CD4-positive, CD25-positive, alpha-beta regulatory T cell (primary cell): ENCODE results near the gene EDA. TPM values are rescaled to one million over a fixed set of nuclear protein-coding genes. Genes with fewer than 3 reads are reported as not detected.

ENCODE experiments used
- ATAC-seq, 2 donors: fragments of 150-1000 bp; cut with Tn5 transposase; one replicate each; pipeline ENCODE4 v1.10.0; 2021; ENCODE audit warnings: low read depth in 2 of 2, moderate number of reproducible peaks in 2 of 2, moderate library complexity in 1 of 2
- DNase-seq, 3 donors: peaks; one replicate each; pipeline versions ENCODE4 v3.0.0 to v3.0.0-alpha.2; 2012 to 2022; ENCODE audit warnings: mixed read lengths in 1 of 3
- H3K27ac ChIP-seq: one replicate; pipeline ENCODE4 v1.7.0; 2013; ENCODE audit warnings: mild to moderate bottlenecking, low read length; ENCODE audit not compliant: insufficient read depth, poor library complexity, severe bottlenecking
- H3K27me3 ChIP-seq: one replicate; pipeline ENCODE4 v1.7.0; 2013; ENCODE audit warnings: low read length; ENCODE audit not compliant: control insufficient read depth, insufficient read depth
- H3K36me3 ChIP-seq: one replicate; pipeline ENCODE4 v1.7.0; 2013; ENCODE audit warnings: mild to moderate bottlenecking, low read length, moderate library complexity; ENCODE audit not compliant: control insufficient read depth, insufficient read depth
- H3K4me1 ChIP-seq: 2 replicates; pipeline ENCODE4 v1.7.0; 2013; ENCODE audit warnings: mild to moderate bottlenecking, low read length; ENCODE audit not compliant: insufficient read depth, control insufficient read depth, poor library complexity, severe bottlenecking
- H3K4me3 ChIP-seq: one replicate; pipeline ENCODE4 v1.7.0; 2013; ENCODE audit warnings: low read depth, mild to moderate bottlenecking, low read length, moderate library complexity
- H3K9me3 ChIP-seq, 2 experiments: 1 replicate in 1 of 2; 2 replicates in 1 of 2; pipeline ENCODE4 v1.7.0; 2013; ENCODE audit warnings: low read length in 2 of 2, mild to moderate bottlenecking in 1 of 2, moderate library complexity in 1 of 2; ENCODE audit not compliant: control insufficient read depth in 2 of 2
- H3K27ac Mint-ChIP-seq, 3 donors: one replicate each; pipeline ENCODE4 v1.8.0; 2020 to 2022; ENCODE audit warnings: mild to moderate bottlenecking in 3 of 3, mixed read lengths in 3 of 3, moderate library complexity in 2 of 3
- H3K27me3 Mint-ChIP-seq: one replicate; pipeline ENCODE4 v1.8.0; 2022; ENCODE audit warnings: mild to moderate bottlenecking, mixed read lengths
- H3K36me3 Mint-ChIP-seq: one replicate; pipeline ENCODE4 v1.8.0; 2020; ENCODE audit warnings: mixed read lengths
- H3K4me1 Mint-ChIP-seq, 4 donors: one replicate each; pipeline ENCODE4 v1.8.0; 2020 to 2022; ENCODE audit warnings: mixed read lengths in 4 of 4, mild to moderate bottlenecking in 1 of 4
- H3K4me3 Mint-ChIP-seq, 4 donors: one replicate each; pipeline ENCODE4 v1.8.0; 2020 to 2022; ENCODE audit warnings: mild to moderate bottlenecking in 4 of 4, mixed read lengths in 4 of 4, moderate library complexity in 3 of 4
- H3K9me3 Mint-ChIP-seq, 7 donors: one replicate each; pipeline ENCODE4 v1.8.0; 2020 to 2022; ENCODE audit warnings: mixed read lengths in 7 of 7, mild to moderate bottlenecking in 3 of 7, moderate library complexity in 2 of 7
- polyA plus RNA-seq, 4 donors: library from polyadenylated mRNA; unstranded; fragments of 300-500 nt; fragmentation: Illumina TruSeq; gene quantifications; one replicate each; pipeline ENCODE4 v1.2.3, GENCODE V29; 2021
- total RNA-seq: library from RNA; stranded (reverse); gene quantifications from one replicate; pipeline ENCODE4 v1.2.3, GENCODE V29; 2022

EDA gene
- total and polyA plus RNA-seq, 5 donors from 2014 or later = 0.45 to 2.4 (median 0.85) TPM; not detected in 2

DNA sequence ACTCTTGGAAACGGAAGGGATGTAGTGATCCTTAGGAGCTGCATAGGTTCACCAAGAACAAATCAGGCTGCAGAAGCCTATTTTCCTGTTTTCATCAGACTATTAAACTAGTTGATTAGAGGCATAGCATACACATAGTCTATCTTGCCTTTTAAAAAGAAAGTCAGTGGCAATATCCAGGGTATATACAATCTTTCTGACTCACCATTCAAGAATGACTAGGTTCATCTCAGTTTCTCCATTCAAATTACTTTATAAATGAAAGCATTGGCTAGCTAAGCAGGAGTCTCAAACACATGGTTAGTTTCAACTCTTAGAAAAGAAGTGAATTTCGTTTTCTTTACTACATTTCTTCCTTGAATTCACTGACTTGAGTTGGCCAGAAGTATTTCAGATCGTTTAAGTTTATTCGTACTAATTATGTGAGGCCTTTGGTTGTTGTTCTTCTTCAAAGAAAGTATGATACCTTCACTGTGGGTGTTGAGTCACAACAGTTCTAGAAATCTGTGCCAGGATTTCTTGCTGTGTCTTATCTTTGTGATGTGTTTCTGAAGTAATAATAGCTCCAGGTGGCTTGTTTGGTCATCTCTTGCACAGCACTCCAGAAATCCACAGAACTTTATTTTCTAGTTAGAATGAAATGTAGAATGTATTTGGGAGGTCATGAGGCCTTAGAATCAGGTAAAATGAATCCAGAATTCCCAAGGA is 345.6 kb downstream of the EDA start:
- Mint-ChIP-seq H3K4me3 (no peak overlapping the region), H3K27ac (no peak overlapping the region), H3K4me1 (no peaks in the 10 kb centered on the region), H3K9me3 (peaks cover 0 to 3% (median 0%) of the 10 kb centered on the region in 7 donors), H3K27me3 (no peaks in the 10 kb centered on the region), H3K36me3 (no peaks in the 10 kb centered on the region)
- ATAC-seq (no peak), DNase-seq (no peak)
- Histone ChIP-seq H3K36me3 (no peaks in the 10 kb centered on the region), H3K27ac (no peak overlapping the region), H3K9me3 (no peaks in the 10 kb centered on the region), H3K4me1 (no peaks in the 10 kb centered on the region), H3K27me3 (peaks cover 2% of the 10 kb centered on the region), H3K4me3 (no peak overlapping the region)

DNA sequence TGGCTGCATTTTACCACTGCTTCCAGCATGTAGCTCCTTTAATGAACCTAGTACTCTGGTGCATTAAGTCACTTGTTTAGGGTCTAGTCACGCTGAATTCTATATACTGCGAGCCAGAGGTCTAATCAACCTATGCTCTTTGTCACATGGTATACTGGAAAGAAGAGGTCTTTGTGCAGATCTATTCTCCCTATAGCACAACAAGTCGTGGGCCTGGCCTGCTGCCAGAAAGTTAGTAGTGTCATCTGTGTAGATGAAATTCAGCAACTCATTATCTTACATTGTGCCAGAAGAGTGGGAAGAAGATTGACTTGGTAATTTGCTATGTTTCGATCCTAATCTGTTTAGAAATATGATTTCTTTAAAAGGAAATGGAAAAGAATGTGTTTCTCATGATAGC is 353.0 kb downstream of the EDA start:
- H3K4me3 Mint-ChIP-seq = no peak overlapping the region
- no peak overlapping the region for H3K27ac Mint-ChIP-seq
- no peak for DNase-seq
- H3K9me3 ChIP-seq = no peaks in the 10 kb centered on the region
- no peaks in the 10 kb centered on the region for H3K27me3 ChIP-seq
- H3K36me3 Mint-ChIP-seq = no peaks in the 10 kb centered on the region
- H3K4me1 ChIP-seq = no peaks in the 10 kb centered on the region
- H3K27me3 Mint-ChIP-seq = no peaks in the 10 kb centered on the region
- no peak overlapping the region for H3K27ac ChIP-seq
- H3K36me3 ChIP-seq = no peaks in the 10 kb centered on the region
- no peak overlapping the region for H3K4me3 ChIP-seq
- ATAC-seq = no peak
- no peaks in the 10 kb centered on the region for H3K4me1 Mint-ChIP-seq
- H3K9me3 Mint-ChIP-seq = peaks cover 0 to 6% (median 0%) of the 10 kb centered on the region in 7 donors

DNA sequence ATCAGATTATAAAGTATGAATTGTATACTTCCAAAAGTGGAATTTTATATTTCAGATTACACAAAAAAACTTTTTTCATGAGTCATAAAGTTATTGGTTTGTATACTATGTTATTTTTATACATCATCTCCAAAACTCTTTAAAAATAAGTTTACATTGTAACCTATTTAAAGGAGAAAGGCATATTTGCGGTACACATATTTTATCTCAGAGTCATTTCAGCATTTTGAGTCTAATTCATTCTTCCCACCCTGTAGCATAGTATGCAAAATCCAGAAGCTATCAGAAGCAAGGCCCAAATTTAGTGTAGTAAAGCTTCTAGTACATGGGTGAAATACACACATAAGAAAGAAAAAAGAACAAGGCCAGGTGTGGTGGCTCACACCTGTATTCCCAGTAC is 353.5 kb downstream of the EDA start:
- DNase-seq (no peak), ATAC-seq (no peak)
- H3K9me3 ChIP-seq = no peaks in the 10 kb centered on the region
- H3K27ac ChIP-seq = no peak overlapping the region
- H3K36me3 ChIP-seq = no peaks in the 10 kb centered on the region
- no peaks in the 10 kb centered on the region for H3K36me3 Mint-ChIP-seq
- H3K4me1 Mint-ChIP-seq = no peaks in the 10 kb centered on the region
- H3K4me3 Mint-ChIP-seq = no peak overlapping the region
- peaks cover 0 to 6% (median 0%) of the 10 kb centered on the region in 7 donors for H3K9me3 Mint-ChIP-seq
- H3K27me3 Mint-ChIP-seq = no peaks in the 10 kb centered on the region
- H3K27me3 ChIP-seq = no peaks in the 10 kb centered on the region
- no peaks in the 10 kb centered on the region for H3K4me1 ChIP-seq
- H3K27ac Mint-ChIP-seq = no peak overlapping the region
- H3K4me3 ChIP-seq = no peak overlapping the region

DNA sequence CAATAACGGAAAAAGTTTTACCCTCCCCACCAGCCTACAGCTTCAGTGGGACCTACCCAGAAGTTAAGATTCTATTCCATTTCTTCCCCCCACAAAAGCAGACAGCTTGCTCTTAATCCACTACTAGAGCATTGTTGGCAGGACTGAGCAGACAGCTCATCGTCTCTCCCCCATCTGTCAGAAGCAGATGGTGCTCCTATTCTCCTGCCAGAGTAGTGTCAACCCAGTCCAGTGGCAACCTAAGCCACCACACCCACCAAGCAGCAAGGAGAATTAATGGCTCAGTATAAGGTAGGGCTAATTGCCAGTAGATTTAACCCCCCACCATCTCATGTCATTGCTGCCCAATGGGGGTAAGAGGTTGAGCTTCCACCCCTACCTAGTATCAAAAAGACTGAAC is 371.8 kb downstream of the EDA start:
- no peak overlapping the region for H3K4me3 ChIP-seq
- Mint-ChIP-seq H3K4me3 (no peak overlapping the region), H3K27ac (no peak overlapping the region), H3K4me1 (no peaks in the 10 kb centered on the region), H3K9me3 (no peaks in the 10 kb centered on the region), H3K36me3 (no peaks in the 10 kb centered on the region), H3K27me3 (no peaks in the 10 kb centered on the region)
- H3K27ac ChIP-seq = no peak overlapping the region
- DNase-seq = no peak
- no peaks in the 10 kb centered on the region for H3K27me3 ChIP-seq
- no peaks in the 10 kb centered on the region for H3K9me3 ChIP-seq
- no peaks in the 10 kb centered on the region for H3K4me1 ChIP-seq
- no peak for ATAC-seq
- H3K36me3 ChIP-seq = no peaks in the 10 kb centered on the region

DNA sequence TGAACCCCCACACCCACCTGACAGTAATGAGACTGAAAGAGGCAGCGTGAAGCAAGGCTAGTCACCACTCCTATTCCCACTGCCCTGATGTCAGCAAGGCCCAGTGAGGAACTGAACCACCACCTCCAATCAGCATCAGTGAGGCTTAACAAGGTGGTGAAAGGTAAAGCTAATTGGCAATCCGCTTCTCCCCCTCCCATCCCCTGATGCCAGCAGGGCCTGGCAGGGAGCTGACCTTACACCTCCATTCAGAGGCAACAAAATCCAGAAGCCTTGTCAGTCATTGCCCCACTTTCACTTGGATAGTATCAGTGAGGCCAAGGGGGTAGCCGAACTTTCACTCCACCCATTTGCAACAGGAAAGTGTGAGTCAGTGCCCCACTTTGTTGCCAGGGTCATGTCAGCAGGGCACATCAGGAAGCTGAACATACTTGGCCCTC is 373.1 kb downstream of the EDA start:
- H3K4me3 Mint-ChIP-seq = no peak overlapping the region
- ATAC-seq (no peak), DNase-seq (peak in 1 of 3 donors; percentile 5)
- H3K27me3 ChIP-seq = no peaks in the 10 kb centered on the region
- H3K27ac Mint-ChIP-seq = no peak overlapping the region
- no peak overlapping the region for H3K27ac ChIP-seq
- no peaks in the 10 kb centered on the region for H3K9me3 ChIP-seq
- H3K4me1 ChIP-seq = no peaks in the 10 kb centered on the region
- H3K27me3 Mint-ChIP-seq = no peaks in the 10 kb centered on the region
- H3K9me3 Mint-ChIP-seq = no peaks in the 10 kb centered on the region
- H3K4me3 ChIP-seq = no peak overlapping the region
- no peaks in the 10 kb centered on the region for H3K4me1 Mint-ChIP-seq
- H3K36me3 Mint-ChIP-seq = no peaks in the 10 kb centered on the region
- no peaks in the 10 kb centered on the region for H3K36me3 ChIP-seq

DNA sequence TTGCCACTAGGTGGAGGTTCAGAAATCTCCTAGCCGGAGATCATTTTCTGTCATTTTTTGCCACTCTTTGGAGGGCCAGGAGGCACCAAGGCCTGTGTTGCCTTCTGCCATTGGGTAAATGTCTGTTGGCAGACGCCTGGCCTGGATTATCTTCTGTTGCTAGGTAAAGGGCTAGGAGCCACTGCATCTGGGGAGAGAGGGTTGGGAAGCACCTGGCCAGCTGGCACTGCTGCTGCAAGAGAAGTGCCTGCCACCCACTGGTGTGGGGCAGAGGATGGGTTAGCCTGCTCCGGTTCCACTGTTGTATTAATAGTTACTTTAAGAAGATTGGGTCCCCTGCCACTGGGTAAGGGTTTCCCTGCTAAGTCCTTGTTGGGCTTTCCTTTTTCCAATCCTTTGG is 375.8 kb downstream of the EDA start:
- no peak for ATAC-seq
- Histone ChIP-seq H3K36me3 (no peaks in the 10 kb centered on the region), H3K27ac (no peak overlapping the region), H3K27me3 (no peaks in the 10 kb centered on the region), H3K9me3 (no peaks in the 10 kb centered on the region), H3K4me1 (no peaks in the 10 kb centered on the region), H3K4me3 (no peak overlapping the region)
- no peaks in the 10 kb centered on the region for H3K4me1 Mint-ChIP-seq
- H3K4me3 Mint-ChIP-seq = no peak overlapping the region
- DNase-seq = no peak
- no peak overlapping the region for H3K27ac Mint-ChIP-seq
- H3K36me3 Mint-ChIP-seq = no peaks in the 10 kb centered on the region
- no peaks in the 10 kb centered on the region for H3K27me3 Mint-ChIP-seq
- no peaks in the 10 kb centered on the region for H3K9me3 Mint-ChIP-seq

DNA sequence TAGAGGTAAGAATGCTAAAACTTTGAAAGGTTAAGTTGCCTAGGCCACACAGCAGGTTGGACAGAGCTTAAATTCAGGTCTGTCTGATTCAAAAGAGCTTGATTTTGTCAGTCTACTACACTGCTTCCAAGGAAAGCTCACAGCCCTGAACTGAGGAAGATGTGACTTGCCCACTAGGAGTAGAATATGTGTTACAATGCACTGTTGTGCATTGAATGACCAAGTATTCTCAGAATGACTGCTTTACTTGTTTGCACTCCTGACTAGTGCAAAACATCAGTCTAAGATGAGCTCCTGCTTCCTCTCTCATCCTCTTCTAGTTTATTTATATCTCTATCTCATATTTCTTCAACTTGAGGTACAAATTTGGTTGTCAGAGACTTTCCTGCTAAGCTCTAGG is 377.6 kb downstream of the EDA start:
- Mint-ChIP-seq H3K4me3 (no peak overlapping the region), H3K9me3 (no peaks in the 10 kb centered on the region), H3K36me3 (no peaks in the 10 kb centered on the region), H3K27ac (no peak overlapping the region), H3K27me3 (no peaks in the 10 kb centered on the region), H3K4me1 (no peaks in the 10 kb centered on the region)
- Histone ChIP-seq H3K36me3 (no peaks in the 10 kb centered on the region), H3K27ac (no peak overlapping the region), H3K27me3 (no peaks in the 10 kb centered on the region), H3K4me3 (no peak overlapping the region), H3K4me1 (no peaks in the 10 kb centered on the region), H3K9me3 (no peaks in the 10 kb centered on the region)
- ATAC-seq (no peak), DNase-seq (no peak)

DNA sequence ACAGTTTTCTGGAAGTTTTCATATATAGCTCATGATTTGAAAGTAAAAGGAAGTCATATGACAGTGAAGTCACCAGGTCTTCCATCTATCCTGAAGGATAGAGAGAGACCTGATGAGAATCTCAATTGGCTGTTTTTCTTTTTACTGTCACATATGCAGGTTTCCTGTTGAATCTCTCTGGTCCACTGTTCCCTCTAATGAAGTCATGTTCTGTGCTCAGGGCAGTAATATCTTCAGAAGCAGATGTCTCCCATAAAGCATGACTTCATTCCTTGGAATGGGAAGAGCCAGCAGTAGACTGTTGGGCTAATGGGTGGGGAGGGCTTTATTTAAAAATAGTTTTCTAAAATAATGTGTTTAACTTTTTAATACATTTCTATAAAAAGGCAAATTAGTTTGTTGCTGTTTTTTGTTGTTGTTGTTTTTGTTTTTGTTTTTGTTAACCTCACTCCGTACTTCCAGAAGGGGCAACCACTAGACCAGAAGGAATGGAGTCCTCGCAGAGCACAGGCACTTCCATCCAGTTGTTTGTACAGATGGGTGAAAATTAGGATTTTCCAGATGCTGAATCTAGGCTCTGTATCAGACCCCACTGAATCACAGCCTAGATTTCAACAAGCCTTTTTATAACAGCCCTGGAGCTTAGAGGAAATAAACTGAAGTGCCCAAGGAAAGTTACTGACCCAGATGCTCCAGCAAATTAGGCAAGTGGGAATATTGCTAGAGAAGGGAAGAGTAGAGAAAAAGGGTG is 379.6 kb downstream of the EDA start:
- H3K4me3 Mint-ChIP-seq = no peak overlapping the region
- no peak overlapping the region for H3K27ac Mint-ChIP-seq
- H3K36me3 Mint-ChIP-seq = no peaks in the 10 kb centered on the region
- Histone ChIP-seq H3K27me3 (no peaks in the 10 kb centered on the region), H3K27ac (no peak overlapping the region), H3K9me3 (no peaks in the 10 kb centered on the region), H3K4me1 (no peaks in the 10 kb centered on the region), H3K4me3 (no peak overlapping the region), H3K36me3 (no peaks in the 10 kb centered on the region)
- peaks cover 0 to 3% (median 0%) of the 10 kb centered on the region in 7 donors for H3K9me3 Mint-ChIP-seq
- no peaks in the 10 kb centered on the region for H3K4me1 Mint-ChIP-seq
- no peak for ATAC-seq
- DNase-seq = no peak
- no peaks in the 10 kb centered on the region for H3K27me3 Mint-ChIP-seq
